ENCODE measurements around the gene SLC25A33. TPM values are rescaled to one million over a fixed set of nuclear protein-coding genes. Genes with fewer than 3 reads are reported as not detected.

SLC25A33 gene
- polyA plus RNA-seq, 1 donor from 2014 or later: 19.1 TPM

GRCh38 chr1:9573723-9574122, 34.5 kb downstream of the SLC25A33 start:
- TF ChIP-seq EZH2 (IDR thresholded peaks at IDR 0.05; ENCODE audit: borderline replicate concordance, insufficient read depth, low read length, poor library complexity, severe bottlenecking) (no peak), REST (IDR thresholded peaks at IDR 0.05; ENCODE audit: borderline replicate concordance) (no peak), SMC3 (conservative IDR thresholded peaks at IDR 0.05; ENCODE audit: poor library complexity) (peak; percentile 61), CTCF (IDR thresholded peaks at IDR 0.05; ENCODE audit: poor library complexity, severe bottlenecking) (peak; percentile 58), TAF1 (IDR thresholded peaks at IDR 0.05; ENCODE audit: low read depth) (no peak), EP300 (conservative IDR thresholded peaks at IDR 0.05; ENCODE audit: poor library complexity, severe bottlenecking) (no peak), POLR2AphosphoS5 (IDR thresholded peaks at IDR 0.05) (no peak), RAD21 (conservative IDR thresholded peaks at IDR 0.05) (peak; percentile 58), MXI1 (conservative IDR thresholded peaks at IDR 0.05; ENCODE audit: poor library complexity, severe bottlenecking) (no peak)
- Histone ChIP-seq H3K27ac (ENCODE audit: low read length) (no peak overlapping the region), H3K79me2 (replicated peaks; ENCODE audit: insufficient read depth, low read length) (no peaks in the 10 kb centered on the region), H4K20me1 (ENCODE audit: insufficient read depth) (no peaks in the 10 kb centered on the region), H3F3A (ENCODE audit: insufficient read depth, low read length, poor library complexity, severe bottlenecking) (no peaks in the 10 kb centered on the region), H2AFZ (ENCODE audit: low read depth, low read length) (no peak overlapping the region), H3K4me2 (ENCODE audit: low read length) (no peak overlapping the region), H3K27me3 (ENCODE audit: insufficient read depth, low read depth, low read length) (no peaks in the 10 kb centered on the region), H3K4me3 (ENCODE audit: low read length) (no peak overlapping the region), H3K36me3 (ENCODE audit: insufficient read depth, low read length) (no peaks in the 10 kb centered on the region), H3K9ac (ENCODE audit: low read length) (no peak overlapping the region), H3K9me2 (ENCODE audit: insufficient read depth, low read length) (no peaks in the 10 kb centered on the region), H3K9me3 (ENCODE audit: low read length) (no peaks in the 10 kb centered on the region)

GRCh38 chr1:9575486-9575885, 36.2 kb downstream of the SLC25A33 start:
- Histone ChIP-seq H3F3A (ENCODE audit: insufficient read depth, low read length, poor library complexity, severe bottlenecking) (no peaks in the 10 kb centered on the region), H2AFZ (ENCODE audit: low read depth, low read length) (no peak overlapping the region), H3K9me2 (ENCODE audit: insufficient read depth, low read length) (no peaks in the 10 kb centered on the region), H3K9ac (ENCODE audit: low read length) (no peak overlapping the region), H4K20me1 (ENCODE audit: insufficient read depth) (no peaks in the 10 kb centered on the region), H3K4me2 (ENCODE audit: low read length) (no peak overlapping the region), H3K79me2 (replicated peaks; ENCODE audit: insufficient read depth, low read length) (no peaks in the 10 kb centered on the region), H3K27me3 (ENCODE audit: insufficient read depth, low read depth, low read length) (no peaks in the 10 kb centered on the region), H3K9me3 (ENCODE audit: low read length) (no peaks in the 10 kb centered on the region), H3K4me3 (ENCODE audit: low read length) (no peak overlapping the region), H3K27ac (ENCODE audit: low read length) (no peak overlapping the region), H3K36me3 (ENCODE audit: insufficient read depth, low read length) (no peaks in the 10 kb centered on the region)
- TF ChIP-seq MXI1 (conservative IDR thresholded peaks at IDR 0.05; ENCODE audit: poor library complexity, severe bottlenecking) (no peak), RAD21 (conservative IDR thresholded peaks at IDR 0.05) (no peak), EZH2 (IDR thresholded peaks at IDR 0.05; ENCODE audit: borderline replicate concordance, insufficient read depth, low read length, poor library complexity, severe bottlenecking) (no peak), SMC3 (conservative IDR thresholded peaks at IDR 0.05; ENCODE audit: poor library complexity) (no peak), EP300 (conservative IDR thresholded peaks at IDR 0.05; ENCODE audit: poor library complexity, severe bottlenecking) (no peak), POLR2AphosphoS5 (IDR thresholded peaks at IDR 0.05) (no peak), CTCF (IDR thresholded peaks at IDR 0.05; ENCODE audit: poor library complexity, severe bottlenecking) (no peak), REST (IDR thresholded peaks at IDR 0.05; ENCODE audit: borderline replicate concordance) (no peak), TAF1 (IDR thresholded peaks at IDR 0.05; ENCODE audit: low read depth) (no peak)

All from neural cell (in vitro differentiated cells).